GM10847 (cell line): ENCODE data around the gene LY9.

Experiments
- POLR2A ChIP-seq: IDR thresholded peaks from 2 replicates; pipeline ENCODE4 v1.6.1; 2011; ENCODE audit not compliant: insufficient read length; ENCODE audit errors: extremely low read depth

Gene LY9

GRCh38 chr1:160763993-160764392, 32.0 kb upstream of the LY9 start:
- TF ChIP-seq POLR2A: no peak

GRCh38 chr1:160767395-160768294, 28.3 kb upstream of the LY9 start:
- TF ChIP-seq POLR2A: peak; percentile 19

GRCh38 chr1:160768295-160768657, 27.7 kb upstream of the LY9 start:
- TF ChIP-seq POLR2A: no peak

GRCh38 chr1:160772331-160772730, 23.6 kb upstream of the LY9 start:
- no peak for TF ChIP-seq POLR2A

- TF ChIP-seq POLR2A: no peak
Observed at GRCh38 chr1:160773093-160773492, 22.9 kb upstream of the LY9 start.

- TF ChIP-seq POLR2A: no peak
Observed at GRCh38 chr1:160774886-160775719, 20.9 kb upstream of the LY9 start.

- TF ChIP-seq POLR2A: no peak
Observed at GRCh38 chr1:160776178-160776577, 19.8 kb upstream of the LY9 start.

- TF ChIP-seq POLR2A: no peak
Observed at GRCh38 chr1:160777486-160778089, 18.4 kb upstream of the LY9 start.

GRCh38 chr1:160778976-160779375, 17.0 kb upstream of the LY9 start:
- TF ChIP-seq POLR2A: no peak

GRCh38 chr1:160779626-160780397, 16.2 kb upstream of the LY9 start:
- TF ChIP-seq POLR2A: no peak

- TF ChIP-seq POLR2A: no peak
Observed at GRCh38 chr1:160780398-160780755, 15.6 kb upstream of the LY9 start.

GRCh38 chr1:160781186-160781766, 14.7 kb upstream of the LY9 start:
- TF ChIP-seq POLR2A: no peak

GRCh38 chr1:160781914-160782689, 13.9 kb upstream of the LY9 start:
- no peak for TF ChIP-seq POLR2A

- no peak for TF ChIP-seq POLR2A
Observed at GRCh38 chr1:160789051-160789701, 6.8 kb upstream of the LY9 start.
